Keratinocyte (primary cell): ENCODE results near the gene NAP1L1. TPM values are rescaled to one million over a fixed set of nuclear protein-coding genes. Genes with fewer than 3 reads are reported as not detected.

Experiments
- DNase-seq: peaks from one replicate; pipeline ENCODE4 v3.0.0-alpha.2; 2011; ENCODE audit warnings: low read depth, missing footprints, low spot score
- FAIRE-seq: peaks from 2 replicates; lab custom pipeline; 2011; peaks lifted over from hg19 to GRCh38; lab: Jason Lieb, UNC
- H2AFZ ChIP-seq: 2 replicates; pipeline ENCODE4 v1.6.0; 2012; ENCODE audit warnings: low read length, control low read depth, inconsistent platforms; ENCODE audit not compliant: control insufficient read depth
- H3K27ac ChIP-seq: 2 replicates; pipeline ENCODE4 v1.5.1; 2011; ENCODE audit warnings: low read length; ENCODE audit not compliant: control insufficient read depth, insufficient read depth
- H3K27me3 ChIP-seq: 3 replicates; pipeline ENCODE4 v1.6.0; 2011; ENCODE audit warnings: low read length; ENCODE audit not compliant: control insufficient read depth, insufficient read depth; ENCODE audit errors: extremely low read depth
- H3K36me3 ChIP-seq, 2 experiments: 2 replicates in 1 of 2; 3 replicates in 1 of 2; pipeline ENCODE4 v1.5.1; 2011; ENCODE audit warnings: low read length in 2 of 2, mild to moderate bottlenecking in 1 of 2; ENCODE audit not compliant: control insufficient read depth in 2 of 2, insufficient read depth in 2 of 2; ENCODE audit errors: extremely low read depth in 1 of 2
- H3K4me1 ChIP-seq: 3 replicates; pipeline ENCODE4 v1.5.1; 2011; ENCODE audit warnings: low read length; ENCODE audit not compliant: control insufficient read depth, insufficient read depth; ENCODE audit errors: extremely low read depth
- H3K4me2 ChIP-seq: 3 replicates; pipeline ENCODE4 v1.6.0; 2011; ENCODE audit warnings: low read depth, low read length; ENCODE audit not compliant: control insufficient read depth, insufficient read depth; ENCODE audit errors: extremely low read depth
- H3K4me3 ChIP-seq, 3 experiments: fragments of 200-600 bp in 1 of 3; sonication (generic) in 1 of 3; 2 replicates in 2 of 3; 3 replicates in 1 of 3; pipeline ENCODE4 v1.5.1; 2011 to 2016; ENCODE audit warnings: low read length in 3 of 3, mild to moderate bottlenecking in 3 of 3, control low read depth in 2 of 3, inconsistent platforms in 1 of 3, low read depth in 1 of 3, mixed read lengths in 1 of 3, mixed run types in 1 of 3, moderate library complexity in 1 of 3; ENCODE audit not compliant: control insufficient read depth in 2 of 3, insufficient read depth in 2 of 3; ENCODE audit errors: extremely low read depth in 1 of 3
- H3K79me2 ChIP-seq: 2 replicates; pipeline ENCODE4 v1.6.0; 2012; ENCODE audit warnings: low read length; ENCODE audit not compliant: control insufficient read depth, insufficient read depth
- H3K9ac ChIP-seq: 3 replicates; pipeline ENCODE4 v1.6.0; 2011; ENCODE audit warnings: low read length; ENCODE audit not compliant: control insufficient read depth, insufficient read depth; ENCODE audit errors: extremely low read depth
- H3K9me1 ChIP-seq: 3 replicates; pipeline ENCODE4 v1.6.0; 2011; ENCODE audit warnings: low read length; ENCODE audit not compliant: control insufficient read depth, insufficient read depth; ENCODE audit errors: extremely low read depth
- H3K9me3 ChIP-seq: 2 replicates; pipeline ENCODE4 v1.5.1; 2012; ENCODE audit warnings: low read depth, low read length; ENCODE audit not compliant: control insufficient read depth
- H4K20me1 ChIP-seq: 3 replicates; pipeline ENCODE4 v1.6.0; 2011; ENCODE audit warnings: low read length; ENCODE audit not compliant: control insufficient read depth, insufficient read depth; ENCODE audit errors: extremely low read depth
- CTCF ChIP-seq, 3 experiments: IDR thresholded peaks in 1 of 3; conservative IDR thresholded peaks in 1 of 3; optimal IDR thresholded peaks in 1 of 3; 2 replicates in 2 of 3; 3 replicates in 1 of 3; pipeline versions ENCODE3 to v1.5.1; 2011; ENCODE audit warnings: low read length in 3 of 3, mild to moderate bottlenecking in 3 of 3, moderate library complexity in 2 of 3, control low read depth in 1 of 3, inconsistent platforms in 1 of 3; ENCODE audit not compliant: insufficient read depth in 2 of 3; ENCODE audit errors: extremely low read depth in 1 of 3
- EZH2 ChIP-seq: IDR thresholded peaks from one replicate; pipeline ENCODE4 v1.6.1; 2012; ENCODE audit warnings: inconsistent platforms, mild to moderate bottlenecking, low read length, moderate library complexity
- dilution Hi-C: fragments of 300-500 bp; cut with MboI; formaldehyde crosslinking; loops from one replicate; pipeline ENCODE4 v1.7.0; 2020; ENCODE audit warnings: low sequenced_read_pairs; ENCODE audit not compliant: extremely low pct_ligation_motif_present
- polyA plus RNA-seq, 5 experiments: library from polyadenylated mRNA; depleted of rRNA in 3 of 5; stranded (reverse) in 3 of 5; stranded (forward) in 1 of 5; unstranded in 1 of 5; fragments of >200 nt; gene quantifications; 1 replicate in 1 of 5; 2 replicates in 3 of 5; 3 replicates in 1 of 5; pipeline versions ENCODE4 v1.2.1 to v1.2.3, GENCODE V29; 2011 to 2012; ENCODE audit warnings: missing spikeins in 2 of 5, low read depth in 1 of 5, low replicate concordance in 1 of 5

The NAP1L1 gene
- polyA plus RNA-seq, 1 donor (not counting 4 experiments of a cell fraction or from before 2014, with no cell fraction given) = 384 TPM

DNA sequence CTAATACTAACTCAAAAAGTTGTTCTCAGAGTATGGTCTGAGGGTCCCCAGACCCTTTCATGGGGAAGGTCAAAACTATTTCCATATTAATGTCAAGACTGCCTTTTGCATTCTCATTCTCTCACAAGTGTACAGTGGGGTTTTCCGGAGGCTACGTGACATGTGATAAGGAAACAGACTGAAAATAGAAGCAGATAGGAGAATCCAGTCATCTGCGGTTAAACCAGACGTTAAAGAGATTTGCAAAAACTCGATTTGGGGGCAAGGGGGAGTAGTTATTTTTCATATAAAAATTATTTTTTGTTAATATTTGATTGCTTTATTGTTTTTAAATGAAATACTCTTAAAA, 1.0 kb upstream of the NAP1L1 start:
- peaks cover 29% of the 10 kb centered on the region for H3K4me1 ChIP-seq
- H3K9me1 ChIP-seq = no peaks in the 10 kb centered on the region
- H3K79me2 ChIP-seq = peaks cover 39% of the 10 kb centered on the region
- H4K20me1 ChIP-seq = peaks cover 2% of the 10 kb centered on the region
- peak overlapping the region; percentile 89 for H3K4me2 ChIP-seq
- DNase-seq = no peak
- H3K9ac ChIP-seq = peak overlapping the region; percentile 96
- no peaks in the 10 kb centered on the region for H3K9me3 ChIP-seq
- TF ChIP-seq EZH2 (no peak), CTCF (optimal IDR thresholded peaks at IDR 0.05 in 1 of 3, IDR thresholded peaks at IDR 0.05 in 1 of 3, conservative IDR thresholded peaks at IDR 0.05 in 1 of 3; ENCODE audit: extremely low read depth in 1 of 3, insufficient read depth in 2 of 3, low read length in 3 of 3) (no peak)
- FAIRE-seq = no peak
- no peaks in the 10 kb centered on the region for H3K27me3 ChIP-seq
- dilution Hi-C loops = no loop called here
- peaks cover 0 to 2% of the 10 kb centered on the region in 2 experiments for H3K36me3 ChIP-seq
- peak overlapping the region in 2 of 3 experiments; percentile 81 to 83 for H3K4me3 ChIP-seq
- H3K27ac ChIP-seq = peak overlapping the region; percentile 87
- H2AFZ ChIP-seq = peak overlapping the region; percentile 64

DNA sequence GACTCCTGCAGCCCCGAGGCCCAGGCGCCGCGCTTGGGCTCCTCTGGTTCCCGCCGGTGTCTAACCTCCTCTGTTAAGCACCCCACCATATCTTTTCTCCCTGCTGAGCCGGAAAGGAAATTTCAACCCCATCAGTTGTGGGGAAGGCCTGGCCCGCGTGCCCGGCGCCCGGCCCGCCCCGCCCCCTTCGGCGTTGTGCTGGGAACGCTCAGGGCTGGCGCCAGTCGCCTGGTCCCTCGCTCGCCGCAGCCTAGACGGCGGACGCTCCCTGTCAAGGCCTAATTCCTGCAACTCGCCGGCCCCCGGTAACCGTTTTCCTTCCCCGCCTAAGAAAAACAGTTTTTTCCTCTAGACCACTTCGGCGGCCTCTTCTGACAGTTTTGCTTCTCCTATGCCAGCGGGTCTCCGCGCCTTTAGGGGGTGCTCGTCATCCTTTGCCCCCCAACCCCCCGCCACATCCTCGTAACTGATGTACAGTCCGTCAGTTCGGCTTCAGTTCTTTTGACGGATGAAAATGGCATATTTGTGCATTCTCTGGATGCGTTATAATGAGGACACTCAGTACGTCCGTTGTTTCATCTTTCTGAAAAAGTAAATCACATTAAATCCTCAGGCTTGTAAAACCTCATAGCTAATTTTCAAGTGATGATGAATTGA, 506 bp upstream of the NAP1L1 start:
- Histone ChIP-seq H2AFZ (peak overlapping the region; percentile 64), H3K4me3 (peak overlapping the region; percentile 81 to 86 (median 83)), H3K36me3 (peaks cover 0 to 2% of the 10 kb centered on the region in 2 experiments), H3K9ac (peak overlapping the region; percentile 96), H3K4me2 (peak overlapping the region; percentile 89), H3K79me2 (peaks cover 44% of the 10 kb centered on the region), H3K4me1 (peaks cover 29% of the 10 kb centered on the region), H3K27me3 (no peaks in the 10 kb centered on the region), H3K9me1 (no peaks in the 10 kb centered on the region), H3K9me3 (no peaks in the 10 kb centered on the region), H4K20me1 (peaks cover 4% of the 10 kb centered on the region), H3K27ac (peak overlapping the region; percentile 87)
- FAIRE-seq = no peak
- DNase-seq = no peak
- TF ChIP-seq CTCF (optimal IDR thresholded peaks at IDR 0.05 in 1 of 3, IDR thresholded peaks at IDR 0.05 in 1 of 3, conservative IDR thresholded peaks at IDR 0.05 in 1 of 3; ENCODE audit: extremely low read depth in 1 of 3, insufficient read depth in 2 of 3, low read length in 3 of 3) (peak in 2 of 3 experiments; percentile 16 to 62), EZH2 (no peak)
- dilution Hi-C loops = no loop called here
